Thyroid gland (tissue), 4 donors: ENCODE results near the gene KCNMA1.

Experiments used
- POLR2A ChIP-seq, 2 donors: fragments of 450-650 bp; IDR thresholded peaks; one replicate each; pipeline ENCODE4 v1.6.1; 2017; ENCODE audit warnings: antibody characterized with exemption in 2 of 2, mild to moderate bottlenecking in 2 of 2, moderate library complexity in 1 of 2
- TF ChIP-seq, protein P1 (sequence below), 6 experiments: fragments of 200-600 bp in 3 of 6; fragments of 450-650 bp in 3 of 6; sonication (generic) in 3 of 6; IDR thresholded peaks; one replicate each; pipeline ENCODE4 v1.5.1; 2016 to 2019; ENCODE audit warnings: antibody characterized with exemption in 6 of 6, mild to moderate bottlenecking in 2 of 6, inconsistent platforms in 1 of 6, moderate library complexity in 1 of 6

DNA sequence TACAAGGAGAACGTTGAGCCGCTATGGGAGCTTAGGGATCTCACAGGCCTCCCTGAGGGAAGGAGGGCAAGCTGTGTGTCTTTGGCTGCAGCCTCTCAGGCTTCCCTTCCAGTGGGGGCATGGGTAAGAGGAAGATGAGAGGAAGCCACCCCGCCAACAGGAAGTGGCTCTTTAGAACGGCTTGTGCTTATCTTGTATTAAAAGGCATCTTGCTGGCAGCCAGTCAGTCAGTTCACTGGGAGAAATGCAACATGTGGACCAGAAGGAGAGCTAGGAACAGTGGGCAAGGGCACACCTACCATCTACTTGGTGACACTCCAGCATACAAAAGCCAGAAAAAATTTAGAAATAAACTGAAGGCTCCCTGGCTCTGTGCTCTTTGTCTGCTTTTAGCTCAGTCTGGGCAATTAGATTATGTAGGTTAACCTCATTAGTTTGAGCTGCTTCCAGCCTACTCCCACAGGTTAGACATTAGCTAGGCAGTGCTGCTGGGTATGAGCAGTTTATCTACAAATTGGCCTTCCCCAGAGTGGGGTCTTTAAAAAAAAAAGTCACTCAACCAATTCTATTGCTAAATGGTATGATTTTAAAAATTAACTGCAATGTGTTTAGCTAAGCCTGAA, 595.9 kb downstream of the KCNMA1 start:
- TF ChIP-seq, protein P1, sequence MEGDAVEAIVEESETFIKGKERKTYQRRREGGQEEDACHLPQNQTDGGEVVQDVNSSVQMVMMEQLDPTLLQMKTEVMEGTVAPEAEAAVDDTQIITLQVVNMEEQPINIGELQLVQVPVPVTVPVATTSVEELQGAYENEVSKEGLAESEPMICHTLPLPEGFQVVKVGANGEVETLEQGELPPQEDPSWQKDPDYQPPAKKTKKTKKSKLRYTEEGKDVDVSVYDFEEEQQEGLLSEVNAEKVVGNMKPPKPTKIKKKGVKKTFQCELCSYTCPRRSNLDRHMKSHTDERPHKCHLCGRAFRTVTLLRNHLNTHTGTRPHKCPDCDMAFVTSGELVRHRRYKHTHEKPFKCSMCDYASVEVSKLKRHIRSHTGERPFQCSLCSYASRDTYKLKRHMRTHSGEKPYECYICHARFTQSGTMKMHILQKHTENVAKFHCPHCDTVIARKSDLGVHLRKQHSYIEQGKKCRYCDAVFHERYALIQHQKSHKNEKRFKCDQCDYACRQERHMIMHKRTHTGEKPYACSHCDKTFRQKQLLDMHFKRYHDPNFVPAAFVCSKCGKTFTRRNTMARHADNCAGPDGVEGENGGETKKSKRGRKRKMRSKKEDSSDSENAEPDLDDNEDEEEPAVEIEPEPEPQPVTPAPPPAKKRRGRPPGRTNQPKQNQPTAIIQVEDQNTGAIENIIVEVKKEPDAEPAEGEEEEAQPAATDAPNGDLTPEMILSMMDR (IDR thresholded peaks at IDR 0.05) = no peak
- TF ChIP-seq POLR2A (IDR thresholded peaks at IDR 0.05) = no peak
